Effector memory CD8-positive, alpha-beta T cell (primary cell): ENCODE results near the gene KCNQ1.

Source experiments
- ATAC-seq: fragments of 150-1000 bp; cut with Tn5 transposase; replicated peaks from 2 replicates; pipeline ENCODE4 v1.10.0; 2021; ENCODE audit warnings: mild to moderate bottlenecking, moderate library complexity
- DNase-seq, 3 experiments: peaks; one replicate each; pipeline ENCODE4 v3.0.0; 2021
- H3K27ac Mint-ChIP-seq, 2 donors: one replicate each; pipeline ENCODE4 v1.8.0; 2022; ENCODE audit warnings: mild to moderate bottlenecking in 2 of 2, mixed read lengths in 2 of 2, moderate library complexity in 2 of 2
- H3K27me3 Mint-ChIP-seq, 2 donors: one replicate each; pipeline ENCODE4 v1.8.0; 2022; ENCODE audit warnings: mixed read lengths in 2 of 2
- H3K36me3 Mint-ChIP-seq: one replicate; pipeline ENCODE4 v1.8.0; 2022; ENCODE audit warnings: mild to moderate bottlenecking, moderate library complexity, mixed read lengths; ENCODE audit not compliant: insufficient read depth
- H3K4me1 Mint-ChIP-seq, 2 donors: one replicate each; pipeline ENCODE4 v1.8.0; 2022; ENCODE audit warnings: low read depth in 2 of 2, mixed read lengths in 2 of 2
- H3K4me3 Mint-ChIP-seq, 2 donors: one replicate each; pipeline ENCODE4 v1.8.0; 2022; ENCODE audit warnings: mild to moderate bottlenecking in 2 of 2, mixed read lengths in 2 of 2, moderate library complexity in 2 of 2
- H3K9me3 Mint-ChIP-seq, 2 donors: one replicate each; pipeline ENCODE4 v1.8.0; 2022; ENCODE audit warnings: mixed read lengths in 2 of 2
- total RNA-seq, 9 experiments: gene quantifications; one replicate each; lab custom pipeline; 2026; lab: John Stamatoyannopoulos, UW

Gene KCNQ1, protein sequence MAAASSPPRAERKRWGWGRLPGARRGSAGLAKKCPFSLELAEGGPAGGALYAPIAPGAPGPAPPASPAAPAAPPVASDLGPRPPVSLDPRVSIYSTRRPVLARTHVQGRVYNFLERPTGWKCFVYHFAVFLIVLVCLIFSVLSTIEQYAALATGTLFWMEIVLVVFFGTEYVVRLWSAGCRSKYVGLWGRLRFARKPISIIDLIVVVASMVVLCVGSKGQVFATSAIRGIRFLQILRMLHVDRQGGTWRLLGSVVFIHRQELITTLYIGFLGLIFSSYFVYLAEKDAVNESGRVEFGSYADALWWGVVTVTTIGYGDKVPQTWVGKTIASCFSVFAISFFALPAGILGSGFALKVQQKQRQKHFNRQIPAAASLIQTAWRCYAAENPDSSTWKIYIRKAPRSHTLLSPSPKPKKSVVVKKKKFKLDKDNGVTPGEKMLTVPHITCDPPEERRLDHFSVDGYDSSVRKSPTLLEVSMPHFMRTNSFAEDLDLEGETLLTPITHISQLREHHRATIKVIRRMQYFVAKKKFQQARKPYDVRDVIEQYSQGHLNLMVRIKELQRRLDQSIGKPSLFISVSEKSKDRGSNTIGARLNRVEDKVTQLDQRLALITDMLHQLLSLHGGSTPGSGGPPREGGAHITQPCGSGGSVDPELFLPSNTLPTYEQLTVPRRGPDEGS
- total RNA-seq: 0.51 to 9.2 (median 3.5) reads per million in 9 experiments

DNA sequence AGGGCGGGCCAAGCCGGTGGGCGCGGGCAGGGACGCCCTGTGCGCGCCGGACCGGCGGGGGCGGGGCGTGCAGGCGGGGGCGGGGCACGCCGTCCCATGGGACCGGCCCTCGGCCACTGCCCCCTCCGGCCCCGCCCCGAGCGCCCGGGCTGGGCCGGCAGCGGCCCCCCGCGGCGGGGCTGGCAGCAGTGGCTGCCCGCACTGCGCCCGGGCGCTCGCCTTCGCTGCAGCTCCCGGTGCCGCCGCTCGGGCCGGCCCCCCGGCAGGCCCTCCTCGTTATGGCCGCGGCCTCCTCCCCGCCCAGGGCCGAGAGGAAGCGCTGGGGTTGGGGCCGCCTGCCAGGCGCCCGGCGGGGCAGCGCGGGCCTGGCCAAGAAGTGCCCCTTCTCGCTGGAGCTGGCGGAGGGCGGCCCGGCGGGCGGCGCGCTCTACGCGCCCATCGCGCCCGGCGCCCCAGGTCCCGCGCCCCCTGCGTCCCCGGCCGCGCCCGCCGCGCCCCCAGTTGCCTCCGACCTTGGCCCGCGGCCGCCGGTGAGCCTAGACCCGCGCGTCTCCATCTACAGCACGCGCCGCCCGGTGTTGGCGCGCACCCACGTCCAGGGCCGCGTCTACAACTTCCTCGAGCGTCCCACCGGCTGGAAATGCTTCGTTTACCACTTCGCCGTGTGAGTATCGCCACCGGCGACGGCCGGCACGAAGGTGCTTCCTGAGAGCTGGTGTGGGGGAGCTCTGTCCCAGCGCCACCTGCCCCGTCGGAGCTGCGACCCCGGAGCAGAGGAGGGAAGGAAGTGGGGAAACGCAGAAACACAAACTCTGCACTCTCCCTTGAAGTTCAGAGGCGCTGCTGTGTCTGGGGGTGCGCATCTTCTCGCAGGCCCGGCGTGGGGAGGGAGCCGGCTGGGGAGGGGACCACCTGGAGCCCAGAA lies at the start of gene KCNQ1:
KCNQ1 (plus strand) TSS at position 188 of the 925 bp plus-strand sequence; CDS start at position 279, 91 bp downstream.
- H3K36me3 Mint-ChIP-seq: peaks cover 3% of the 10 kb centered on the region
- ATAC-seq (peak; percentile 54), DNase-seq (no peak)
- H3K9me3 Mint-ChIP-seq: no peaks in the 10 kb centered on the region
- H3K4me1 Mint-ChIP-seq: peaks cover 22 to 27% of the 10 kb centered on the region in 2 donors
- H3K27ac Mint-ChIP-seq: peak within 1 kb of the TSS in 1 of 2 donors; percentile 59
- H3K27me3 Mint-ChIP-seq: peaks cover 5 to 29% of the 10 kb centered on the region in 2 donors
- peak within 1 kb of the TSS; percentile 83 to 91 for H3K4me3 Mint-ChIP-seq

- ATAC-seq: no peak
- Mint-ChIP-seq H3K27ac (peak overlapping the region; percentile 56 to 66), H3K9me3 (no peaks in the 10 kb centered on the region), H3K36me3 (peaks cover 93% of the 10 kb centered on the region), H3K4me3 (peak overlapping the region; percentile 44 to 59), H3K4me1 (peaks cover 9 to 30% of the 10 kb centered on the region in 2 donors), H3K27me3 (no peaks in the 10 kb centered on the region)
- DNase-seq: no peak
Observed at GRCh38 chr11:2395211-2395730, 49.5 kb upstream of the KCNQ1 start.

DNA sequence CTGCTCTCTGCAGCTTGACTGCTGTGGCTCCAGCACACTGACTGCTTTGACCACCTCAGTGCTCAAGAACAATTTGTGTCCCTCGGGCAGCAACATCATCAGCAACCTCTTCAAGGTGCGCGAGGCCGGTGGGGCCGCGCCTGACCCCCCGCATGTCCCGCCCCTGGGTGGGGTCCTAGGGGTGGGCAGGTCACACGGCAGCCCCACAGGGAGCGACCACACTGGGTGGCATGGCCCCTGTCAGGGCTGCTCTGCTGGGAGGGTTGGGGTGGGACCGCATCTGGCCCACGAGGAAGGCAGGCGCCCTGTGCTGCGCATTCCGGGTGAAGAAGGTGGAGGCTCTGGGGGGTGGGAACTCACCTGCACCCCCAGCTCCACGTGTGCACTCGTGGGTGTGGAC lies 49.0 kb upstream of the KCNQ1 start:
- Mint-ChIP-seq H3K27me3 (no peaks in the 10 kb centered on the region), H3K27ac (peak overlapping the region in 1 of 2 donors; percentile 62), H3K4me1 (peaks cover 6 to 28% of the 10 kb centered on the region in 2 donors), H3K36me3 (peaks cover 93% of the 10 kb centered on the region), H3K4me3 (no peak overlapping the region), H3K9me3 (no peaks in the 10 kb centered on the region)
- ATAC-seq (no peak), DNase-seq (no peak)

DNA sequence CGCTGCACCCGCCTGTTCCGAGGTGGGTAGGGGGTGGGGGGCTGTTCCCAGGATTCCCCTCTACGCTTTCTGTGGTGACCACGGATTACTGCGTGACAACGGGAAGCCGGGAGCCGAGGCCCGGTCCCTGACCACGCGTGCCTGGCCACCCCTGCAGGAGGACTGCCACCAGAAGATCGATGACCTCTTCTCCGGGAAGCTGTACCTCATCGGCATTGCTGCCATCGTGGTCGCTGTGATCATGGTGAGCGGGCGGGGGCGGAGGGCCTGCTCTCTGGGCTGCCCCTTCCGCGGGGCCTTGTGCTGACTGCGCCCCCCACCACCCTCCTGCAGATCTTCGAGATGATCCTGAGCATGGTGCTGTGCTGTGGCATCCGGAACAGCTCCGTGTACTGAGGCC lies 48.3 kb upstream of the KCNQ1 start:
- H3K36me3 Mint-ChIP-seq: peaks cover 87% of the 10 kb centered on the region
- DNase-seq: no peak
- H3K9me3 Mint-ChIP-seq: no peaks in the 10 kb centered on the region
- no peak overlapping the region for H3K4me3 Mint-ChIP-seq
- H3K27me3 Mint-ChIP-seq: no peaks in the 10 kb centered on the region
- no peak for ATAC-seq
- H3K4me1 Mint-ChIP-seq: peaks cover 6 to 30% of the 10 kb centered on the region in 2 donors
- peak overlapping the region in 1 of 2 donors; percentile 62 for H3K27ac Mint-ChIP-seq

- H3K27ac Mint-ChIP-seq: peak overlapping the region in 1 of 2 donors; percentile 96
- DNase-seq (no peak), ATAC-seq (no peak)
- H3K4me3 Mint-ChIP-seq: no peak overlapping the region
- H3K36me3 Mint-ChIP-seq: peaks cover 87% of the 10 kb centered on the region
- H3K9me3 Mint-ChIP-seq: no peaks in the 10 kb centered on the region
- no peaks in the 10 kb centered on the region for H3K27me3 Mint-ChIP-seq
- peaks cover 6 to 28% of the 10 kb centered on the region in 2 donors for H3K4me1 Mint-ChIP-seq
Observed at GRCh38 chr11:2397005-2397404, 47.8 kb upstream of the KCNQ1 start.

DNA sequence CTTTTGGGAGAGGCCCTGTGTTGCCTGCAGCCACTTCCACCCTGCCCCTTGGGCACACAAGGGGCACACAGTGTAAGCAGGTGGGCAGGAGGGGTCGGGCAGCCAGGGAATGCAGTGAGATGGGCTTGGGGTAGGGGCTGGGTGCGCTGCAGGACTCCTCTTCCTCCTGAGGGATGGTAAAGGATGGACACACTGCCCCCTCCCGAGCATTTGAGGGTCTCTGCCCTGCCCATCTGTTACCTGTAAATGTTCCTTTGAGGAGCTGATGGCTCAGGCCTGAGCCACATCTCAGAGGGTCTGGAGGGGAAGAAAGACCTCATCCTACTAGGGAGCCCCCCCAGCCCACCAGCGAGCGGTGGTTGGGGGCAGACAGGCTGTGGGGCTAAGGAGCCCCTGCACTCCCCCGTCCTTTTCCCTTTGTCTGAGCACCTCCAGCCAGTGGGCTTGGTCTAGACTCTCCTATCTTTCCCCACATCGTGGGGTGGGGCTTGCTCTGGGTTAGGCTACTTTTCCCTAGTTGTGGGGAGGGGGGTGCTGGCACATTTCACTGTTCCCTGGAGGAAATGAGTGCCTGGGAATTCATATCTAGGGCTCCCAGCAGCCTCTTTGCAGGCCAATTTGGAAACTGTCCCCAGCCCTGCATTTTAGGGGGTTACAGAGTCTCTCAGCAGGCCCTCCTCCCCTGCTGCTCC lies 46.0 kb upstream of the KCNQ1 start:
- ATAC-seq (no peak), DNase-seq (no peak)
- H3K27ac Mint-ChIP-seq: peak overlapping the region; percentile 94 to 96
- H3K4me3 Mint-ChIP-seq: peak overlapping the region; percentile 92 to 93
- H3K27me3 Mint-ChIP-seq: no peaks in the 10 kb centered on the region
- H3K36me3 Mint-ChIP-seq: peaks cover 85% of the 10 kb centered on the region
- no peaks in the 10 kb centered on the region for H3K9me3 Mint-ChIP-seq
- H3K4me1 Mint-ChIP-seq: peaks cover 6 to 23% of the 10 kb centered on the region in 2 donors

DNA sequence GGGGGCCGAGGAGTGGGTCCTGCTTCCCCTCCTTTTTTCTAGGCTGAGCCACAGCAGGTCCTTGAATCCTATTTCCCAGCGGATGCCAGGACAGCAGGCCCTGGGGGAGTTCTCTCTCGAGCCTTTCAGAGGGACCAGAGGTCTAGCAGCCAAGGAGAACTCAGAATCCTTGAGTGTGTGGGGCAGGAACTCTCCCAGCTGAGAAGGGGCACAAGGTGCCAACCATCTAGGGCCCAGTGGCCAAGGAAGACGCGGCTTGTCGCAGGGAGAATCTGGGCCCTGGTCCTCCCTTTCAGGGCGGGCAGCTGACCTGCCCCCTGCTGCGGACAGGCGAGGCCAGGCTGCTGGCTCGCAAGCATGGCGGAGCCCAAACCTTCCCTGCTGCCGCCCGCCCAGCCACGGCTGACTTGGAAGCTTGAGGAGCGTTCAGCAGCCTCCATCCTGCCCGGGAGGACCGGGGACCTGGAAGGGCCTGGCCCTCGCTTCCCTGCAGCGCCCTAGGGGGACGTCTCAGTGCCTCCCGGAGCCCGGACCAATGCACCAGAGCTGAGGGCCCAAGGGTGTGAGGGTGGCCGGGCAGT lies 45.2 kb upstream of the KCNQ1 start:
- Mint-ChIP-seq H3K4me3 (peak overlapping the region; percentile 92 to 93), H3K27me3 (no peaks in the 10 kb centered on the region), H3K27ac (peak overlapping the region; percentile 94 to 96), H3K4me1 (peaks cover 5 to 19% of the 10 kb centered on the region in 2 donors), H3K9me3 (no peaks in the 10 kb centered on the region), H3K36me3 (peaks cover 83% of the 10 kb centered on the region)
- ATAC-seq (peak; percentile 4), DNase-seq (peak in 2 of 3 experiments; percentile 18 to 27)

GRCh38 chr11:2400069-2400761 lies 44.6 kb upstream of the KCNQ1 start, which contains the start of gene TSSC4:
TSSC4 (plus strand) TSS chr11:2400750; CDS start chr11:2402634, 1,884 bp downstream.
- DNase-seq: peak; percentile 98 to 100 (median 99)
- peak within 1 kb of the TSS; percentile 92 to 93 for H3K4me3 Mint-ChIP-seq
- H3K27me3 Mint-ChIP-seq: no peaks in the 10 kb centered on the region
- H3K36me3 Mint-ChIP-seq: peaks cover 78% of the 10 kb centered on the region
- no peaks in the 10 kb centered on the region for H3K9me3 Mint-ChIP-seq
- H3K4me1 Mint-ChIP-seq: peaks cover 0 to 14% of the 10 kb centered on the region in 2 donors
- peak; percentile 82 for ATAC-seq
- peak within 1 kb of the TSS; percentile 94 to 96 for H3K27ac Mint-ChIP-seq

GRCh38 chr11:2400762-2401435 lies 43.9 kb upstream of the KCNQ1 start:
- Mint-ChIP-seq H3K4me1 (peaks cover 0 to 14% of the 10 kb centered on the region in 2 donors), H3K27me3 (no peaks in the 10 kb centered on the region), H3K36me3 (peaks cover 75% of the 10 kb centered on the region), H3K9me3 (no peaks in the 10 kb centered on the region), H3K4me3 (peak overlapping the region; percentile 92 to 93), H3K27ac (peak overlapping the region; percentile 94 to 96)
- no peak for DNase-seq
- ATAC-seq: no peak

DNA sequence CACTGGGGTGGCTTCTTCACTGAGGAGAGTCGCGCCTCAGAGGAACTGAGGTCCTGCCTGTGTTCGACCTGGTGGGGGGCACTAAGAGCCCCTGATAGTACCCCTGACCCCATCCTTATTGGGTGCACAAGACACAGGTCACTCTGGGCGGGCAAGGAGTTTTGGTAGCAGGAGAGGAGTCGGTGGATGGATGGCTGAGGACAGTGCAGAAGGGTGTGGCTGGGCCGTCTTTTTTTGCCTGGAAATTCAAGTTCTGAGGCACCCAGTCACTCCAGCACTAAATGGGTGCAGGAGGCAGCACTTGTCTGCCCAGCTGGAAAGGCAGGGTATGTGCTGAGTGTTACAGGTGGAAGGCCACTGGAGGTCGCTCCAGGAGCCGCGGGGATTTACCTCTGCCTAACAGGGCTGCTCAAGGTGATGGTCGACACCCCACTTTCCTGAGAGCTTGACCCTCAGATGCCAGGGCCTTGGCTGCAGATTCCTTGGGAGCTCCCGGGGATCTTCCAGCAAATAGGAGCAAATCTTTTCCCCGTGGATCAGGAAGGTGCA lies 43.3 kb upstream of the KCNQ1 start:
- no peak for ATAC-seq
- Mint-ChIP-seq H3K4me1 (peaks cover 0 to 14% of the 10 kb centered on the region in 2 donors), H3K27ac (peak overlapping the region; percentile 94 to 96), H3K27me3 (no peaks in the 10 kb centered on the region), H3K4me3 (peak overlapping the region; percentile 92 to 93), H3K9me3 (no peaks in the 10 kb centered on the region), H3K36me3 (peaks cover 69% of the 10 kb centered on the region)
- no peak for DNase-seq

- DNase-seq (no peak), ATAC-seq (no peak)
- Mint-ChIP-seq H3K27me3 (no peaks in the 10 kb centered on the region), H3K4me3 (peak overlapping the region; percentile 92 to 93), H3K36me3 (peaks cover 63% of the 10 kb centered on the region), H3K27ac (peak overlapping the region in 1 of 2 donors; percentile 96), H3K4me1 (peaks cover 0 to 14% of the 10 kb centered on the region in 2 donors), H3K9me3 (no peaks in the 10 kb centered on the region)
Observed at GRCh38 chr11:2402106-2402505, 42.7 kb upstream of the KCNQ1 start.
